SK-N-SH treated with all-trans-retinoic acid at 6 μM for 48 hours (cell line): ENCODE data around the gene SLC10A3.

ENCODE experiments used
- ATAC-seq: fragments of 200-7000 bp; cut with Tn5 transposase; 3 replicates; pipeline ENCODE4 v1.9.1; 2020; ENCODE audit warnings: mild to moderate bottlenecking, moderate library complexity
- BACH2 ChIP-seq: fragments of 250-450 bp; sonication (Bioruptor Pico); IDR thresholded peaks from 2 replicates; pipeline ENCODE4 v1.9.0; 2021; ENCODE audit warnings: mild to moderate bottlenecking, borderline replicate concordance
- CREB5 ChIP-seq: fragments of 250-450 bp; sonication (Bioruptor Pico); IDR thresholded peaks from 2 replicates; pipeline ENCODE4 v1.5.1; 2020; ENCODE audit warnings: low read depth, mild to moderate bottlenecking, moderate library complexity
- CSDC2 ChIP-seq: fragments of 250-450 bp; sonication (Bioruptor Pico); IDR thresholded peaks from 2 replicates; pipeline ENCODE4 v1.5.0; 2020; ENCODE audit warnings: mild to moderate bottlenecking, moderate library complexity
- CSRNP3 ChIP-seq: fragments of 250-450 bp; sonication (Bioruptor Pico); IDR thresholded peaks from 2 replicates; pipeline ENCODE4 v1.5.1; 2021; ENCODE audit warnings: mild to moderate bottlenecking, moderate library complexity
- GLIS3 ChIP-seq: fragments of 250-450 bp; sonication (Bioruptor Pico); IDR thresholded peaks from 2 replicates; pipeline ENCODE4 v1.5.0; 2020; ENCODE audit warnings: mild to moderate bottlenecking, moderate library complexity
- PATZ1 ChIP-seq: fragments of 250-450 bp; sonication (Bioruptor Pico); IDR thresholded peaks from 2 replicates; pipeline ENCODE4 v1.8.0; 2020; ENCODE audit warnings: mild to moderate bottlenecking, moderate library complexity, borderline replicate concordance
- POU6F1 ChIP-seq: fragments of 250-450 bp; sonication (Bioruptor Pico); IDR thresholded peaks from 2 replicates; pipeline ENCODE4 v1.8.0; 2021; ENCODE audit warnings: low read depth, mild to moderate bottlenecking, moderate library complexity, borderline replicate concordance
- RARB ChIP-seq: fragments of 250-450 bp; sonication (Bioruptor Pico); IDR thresholded peaks from 2 replicates; pipeline ENCODE4 v1.8.0; 2021; ENCODE audit warnings: mild to moderate bottlenecking, moderate library complexity
- SNAI2 ChIP-seq: fragments of 250-450 bp; sonication (Bioruptor Pico); IDR thresholded peaks from 2 replicates; pipeline ENCODE4 v1.5.0; 2020; ENCODE audit warnings: mild to moderate bottlenecking, moderate library complexity
- TCF4 ChIP-seq: fragments of 250-450 bp; sonication (Bioruptor Pico); IDR thresholded peaks from 2 replicates; pipeline ENCODE4 v1.8.0; 2021; ENCODE audit warnings: mild to moderate bottlenecking, moderate library complexity, borderline replicate concordance
- TOX ChIP-seq: fragments of 250-450 bp; sonication (Bioruptor Pico); IDR thresholded peaks from 2 replicates; pipeline ENCODE4 v1.8.0; 2021; ENCODE audit warnings: mild to moderate bottlenecking, moderate library complexity, borderline replicate concordance
- TSHZ2 ChIP-seq: fragments of 250-450 bp; sonication (Bioruptor Pico); IDR thresholded peaks from 2 replicates; pipeline ENCODE4 v1.5.0; 2020; ENCODE audit warnings: mild to moderate bottlenecking, moderate library complexity
- ZC3H10 ChIP-seq: fragments of 250-450 bp; sonication (Bioruptor Pico); IDR thresholded peaks from 2 replicates; pipeline ENCODE4 v1.5.1; 2021; ENCODE audit warnings: mild to moderate bottlenecking, moderate library complexity
- ZNF565 ChIP-seq: fragments of 450-650 bp; formaldehyde crosslinking; conservative IDR thresholded peaks from 2 replicates; pipeline ENCODE4 v1.5.0; 2020; ENCODE audit warnings: low read depth, mild to moderate bottlenecking, moderate library complexity
- ZNF70 ChIP-seq: fragments of 450-650 bp; formaldehyde crosslinking; IDR thresholded peaks from 2 replicates; pipeline ENCODE4 v1.5.0; 2020; ENCODE audit warnings: mild to moderate bottlenecking, moderate library complexity
- ZNF8 ChIP-seq: fragments of 450-650 bp; formaldehyde crosslinking; IDR thresholded peaks from 2 replicates; pipeline ENCODE4 v1.5.0; 2020; ENCODE audit warnings: mild to moderate bottlenecking, moderate library complexity

Gene SLC10A3

GRCh38 chrX:154466036-154466435, 24.4 kb downstream of the SLC10A3 start (continued):
- no peak for TF ChIP-seq CSRNP3 (CRISPR knock-in tag)

GRCh38 chrX:154465601-154466000, 24.8 kb downstream of the SLC10A3 start:
- TF ChIP-seq GLIS3 (no peak), TCF4 (no peak), ZNF8 (CRISPR knock-in tag) (no peak), PATZ1 (CRISPR knock-in tag) (no peak), ZNF565 (CRISPR knock-in tag) (no peak), CSRNP3 (CRISPR knock-in tag) (no peak)
- no peak for ATAC-seq

- no peak for TF ChIP-seq RARB (CRISPR knock-in tag)
- no peak for TF ChIP-seq SNAI2 (CRISPR knock-in tag)
- no peak for TF ChIP-seq TCF4
- TF ChIP-seq CREB5 (CRISPR knock-in tag), result no peak
- no peak for TF ChIP-seq POU6F1 (CRISPR knock-in tag)
- TF ChIP-seq GLIS3, result no peak
- TF ChIP-seq TSHZ2 (CRISPR knock-in tag), result no peak
- no peak for TF ChIP-seq BACH2 (CRISPR knock-in tag)
- TF ChIP-seq PATZ1 (CRISPR knock-in tag), result no peak
- TF ChIP-seq ZNF565 (CRISPR knock-in tag), result no peak
- TF ChIP-seq ZC3H10 (CRISPR knock-in tag), result no peak
- TF ChIP-seq CSDC2 (CRISPR knock-in tag), result no peak
- TF ChIP-seq ZNF70 (CRISPR knock-in tag), result no peak
- TF ChIP-seq TOX (CRISPR knock-in tag), result no peak
- TF ChIP-seq, all 23 proteins: peak for 0
- no peak for ATAC-seq
These were observed 25.5 kb downstream of the SLC10A3 start for GRCh38 chrX:154464806-154465365.
